Neural cell (in vitro differentiated cells): ENCODE measurements around the gene TNFRSF17. TPM values are rescaled to one million over a fixed set of nuclear protein-coding genes. Genes with fewer than 3 reads are reported as not detected.
"Not testable (repeated sequence)": the region's sequence is repeated elsewhere in the genome, so short reads cannot be mapped to it uniquely, and the experiment has no call there.

Source experiments
- H2AFZ ChIP-seq: fragments of 200-600, 300-800 bp; sonication (generic), shearing (Covaris generic); 2 replicates; pipeline ENCODE4 v1.6.0; 2014; ENCODE audit warnings: low read depth, mild to moderate bottlenecking, antibody characterized with exemption, low read length, moderate library complexity
- H3F3A ChIP-seq: fragments of 200-600 bp; shearing (Covaris generic); 2 replicates; pipeline ENCODE4 v1.6.1; 2016; ENCODE audit warnings: mild to moderate bottlenecking, moderate library complexity, mixed read lengths, antibody characterized with exemption, low read length; ENCODE audit not compliant: insufficient read depth, poor library complexity, severe bottlenecking
- H3K27ac ChIP-seq: fragments of 200-600, 300-800 bp; sonication (generic), shearing (Covaris generic); 2 replicates; pipeline ENCODE4 v1.5.1; 2014; ENCODE audit warnings: mild to moderate bottlenecking, low read length, moderate library complexity
- H3K27me3 ChIP-seq: fragments of 300-800, 200-600 bp; sonication (generic), shearing (Covaris generic); 2 replicates; pipeline ENCODE4 v1.6.0; 2014; ENCODE audit warnings: mild to moderate bottlenecking, low read depth, low read length, moderate library complexity; ENCODE audit not compliant: insufficient read depth
- H3K36me3 ChIP-seq: fragments of 300-800, 200-600 bp; sonication (generic), shearing (Covaris generic); 2 replicates; pipeline ENCODE4 v1.5.1; 2014; ENCODE audit warnings: mild to moderate bottlenecking, antibody characterized with exemption, low read length, moderate library complexity; ENCODE audit not compliant: insufficient read depth
- H3K4me2 ChIP-seq: fragments of 300-800, 200-600 bp; sonication (generic), shearing (Covaris generic); 2 replicates; pipeline ENCODE4 v1.6.0; 2014; ENCODE audit warnings: mild to moderate bottlenecking, low read length
- H3K4me3 ChIP-seq: fragments of 300-800, 200-600 bp; sonication (generic), shearing (Covaris generic); 2 replicates; pipeline ENCODE4 v1.5.1; 2014; ENCODE audit warnings: mild to moderate bottlenecking, low read length, moderate library complexity
- H3K79me2 ChIP-seq: fragments of 200-600 bp; shearing (Covaris generic); replicated peaks from 2 replicates; pipeline ENCODE4 v1.6.0; 2014; ENCODE audit warnings: mild to moderate bottlenecking, low read length, moderate library complexity; ENCODE audit not compliant: insufficient read depth
- H3K9ac ChIP-seq: fragments of 300-800, 200-600 bp; sonication (generic), shearing (Covaris generic); 2 replicates; pipeline ENCODE4 v1.6.1; 2016; ENCODE audit warnings: mild to moderate bottlenecking, low read length, mixed read lengths
- H3K9me2 ChIP-seq: fragments of 200-600 bp; shearing (Covaris generic); 2 replicates; pipeline ENCODE4 v1.6.1; 2016; ENCODE audit warnings: mild to moderate bottlenecking, low read length, mixed read lengths; ENCODE audit not compliant: insufficient read depth
- H3K9me3 ChIP-seq: fragments of 200-600, 300-800 bp; sonication (generic), shearing (Covaris generic); 2 replicates; pipeline ENCODE4 v1.6.1; 2016; ENCODE audit warnings: mild to moderate bottlenecking, mixed run types, low read length, moderate library complexity, mixed read lengths
- H4K20me1 ChIP-seq: fragments of 200-600 bp; shearing (Covaris generic); 2 replicates; pipeline ENCODE4 v1.6.1; 2016; ENCODE audit warnings: mild to moderate bottlenecking, mixed run types; ENCODE audit not compliant: insufficient read depth
- CTCF ChIP-seq: fragments of 450-650 bp; IDR thresholded peaks from 2 replicates; pipeline ENCODE4 v1.5.1; 2014; ENCODE audit warnings: antibody characterized with exemption, mild to moderate bottlenecking, moderate library complexity; ENCODE audit not compliant: poor library complexity, severe bottlenecking
- EP300 ChIP-seq: fragments of 450-650 bp; conservative IDR thresholded peaks from 2 replicates; pipeline ENCODE4 v1.6.1; 2014; ENCODE audit warnings: antibody characterized with exemption, mild to moderate bottlenecking, moderate library complexity; ENCODE audit not compliant: poor library complexity, severe bottlenecking
- EZH2 ChIP-seq: fragments of 200-600, 300-800 bp; shearing (Covaris generic), sonication (generic); IDR thresholded peaks from 2 replicates; pipeline ENCODE4 v1.6.1; 2014; ENCODE audit warnings: antibody characterized with exemption, low read length, borderline replicate concordance, mild to moderate bottlenecking; ENCODE audit not compliant: insufficient read depth, poor library complexity, severe bottlenecking
- MXI1 ChIP-seq: fragments of 450-650 bp; conservative IDR thresholded peaks from 2 replicates; pipeline ENCODE4 v1.6.1; 2014; ENCODE audit warnings: antibody characterized with exemption, mild to moderate bottlenecking; ENCODE audit not compliant: poor library complexity, severe bottlenecking
- POLR2AphosphoS5 ChIP-seq: IDR thresholded peaks from 2 replicates; pipeline ENCODE4 v1.6.1; 2012
- RAD21 ChIP-seq: fragments of 450-650 bp; conservative IDR thresholded peaks from 2 replicates; pipeline ENCODE4 v1.6.1; 2014; ENCODE audit warnings: antibody characterized with exemption, mild to moderate bottlenecking, moderate library complexity
- REST ChIP-seq: IDR thresholded peaks from 2 replicates; pipeline ENCODE4 v1.6.1; 2012; ENCODE audit warnings: borderline replicate concordance
- SMC3 ChIP-seq: fragments of 450-650 bp; conservative IDR thresholded peaks from 2 replicates; pipeline ENCODE4 v1.6.1; 2014; ENCODE audit warnings: antibody characterized with exemption, mild to moderate bottlenecking, moderate library complexity; ENCODE audit not compliant: poor library complexity
- TAF1 ChIP-seq: IDR thresholded peaks from 2 replicates; pipeline ENCODE4 v1.6.1; 2012; ENCODE audit warnings: low read depth
- polyA plus RNA-seq: library from polyadenylated mRNA; depleted of rRNA; stranded (reverse); fragments of >200 nt; gene quantifications from 2 replicates; pipeline ENCODE4 v1.2.3, GENCODE V29; 2014

Gene TNFRSF17
- polyA plus RNA-seq, 1 donor from 2014 or later: not detected

GRCh38 chr16:11968577-11968976, 3.6 kb downstream of the TNFRSF17 start:
- no peaks in the 10 kb centered on the region for H3K79me2 ChIP-seq
- no peak for TF ChIP-seq MXI1
- no peak for TF ChIP-seq POLR2AphosphoS5
- no peak for TF ChIP-seq SMC3
- no peak for TF ChIP-seq CTCF
- TF ChIP-seq TAF1: no peak
- no peak for TF ChIP-seq RAD21
- H3K4me3 ChIP-seq: no peak overlapping the region
- H3K4me2 ChIP-seq: no peak overlapping the region
- no peaks in the 10 kb centered on the region for H3F3A ChIP-seq
- H3K9me3 ChIP-seq: no peaks in the 10 kb centered on the region
- no peaks in the 10 kb centered on the region for H4K20me1 ChIP-seq
- no peak overlapping the region for H3K9ac ChIP-seq
- H3K36me3 ChIP-seq: no peaks in the 10 kb centered on the region
- no peak overlapping the region for H2AFZ ChIP-seq
- H3K27ac ChIP-seq: no peak overlapping the region
- no peaks in the 10 kb centered on the region for H3K9me2 ChIP-seq
- H3K27me3 ChIP-seq: no peaks in the 10 kb centered on the region

GRCh38 chr16:11970292-11970691, 5.3 kb downstream of the TNFRSF17 start:
- H3K9ac ChIP-seq, H3K36me3 ChIP-seq, H3K9me3 ChIP-seq, H3K27ac ChIP-seq, H4K20me1 ChIP-seq, H3K27me3 ChIP-seq, H2AFZ ChIP-seq, H3F3A ChIP-seq, H3K4me2 ChIP-seq, H3K4me3 ChIP-seq, H3K9me2 ChIP-seq, H3K79me2 ChIP-seq: not testable (repeated sequence)

GRCh38 chr16:11972128-11972527, 7.1 kb downstream of the TNFRSF17 start:
- TF ChIP-seq TAF1: no peak
- TF ChIP-seq MXI1: no peak
- TF ChIP-seq REST: no peak
- TF ChIP-seq CTCF: no peak
- TF ChIP-seq EZH2: no peak
- TF ChIP-seq RAD21: no peak
- TF ChIP-seq POLR2AphosphoS5: no peak
- no peak for TF ChIP-seq EP300
- TF ChIP-seq SMC3: no peak
- no peak overlapping the region for H3K4me3 ChIP-seq
- H3K4me2 ChIP-seq: no peak overlapping the region
- no peaks in the 10 kb centered on the region for H3K36me3 ChIP-seq
- no peaks in the 10 kb centered on the region for H3F3A ChIP-seq
- no peaks in the 10 kb centered on the region for H3K9me3 ChIP-seq
- H3K27ac ChIP-seq: no peak overlapping the region
- peaks cover 10% of the 10 kb centered on the region for H3K79me2 ChIP-seq
- no peak overlapping the region for H3K9ac ChIP-seq
- H3K27me3 ChIP-seq: no peaks in the 10 kb centered on the region
- no peak overlapping the region for H2AFZ ChIP-seq
- no peaks in the 10 kb centered on the region for H3K9me2 ChIP-seq
- H4K20me1 ChIP-seq: no peaks in the 10 kb centered on the region
